Choroid plexus epithelial cell (primary cell): ENCODE results near the gene PPIL1.

Experiments used
- DNase-seq: peaks from one replicate; pipeline ENCODE4 v3.0.0-alpha.2; 2010; ENCODE audit warnings: low read depth
- H3K4me3 ChIP-seq: 2 replicates; pipeline ENCODE4 v1.5.1; 2011; ENCODE audit warnings: low read depth, mild to moderate bottlenecking, control low read depth, low read length, moderate library complexity
- TF ChIP-seq, protein P1 (sequence below): conservative IDR thresholded peaks from 2 replicates; pipeline ENCODE4 v1.5.1; 2011; ENCODE audit warnings: low read depth, mild to moderate bottlenecking, control low read depth, inconsistent platforms, low read length, moderate library complexity

The PPIL1 gene

DNA sequence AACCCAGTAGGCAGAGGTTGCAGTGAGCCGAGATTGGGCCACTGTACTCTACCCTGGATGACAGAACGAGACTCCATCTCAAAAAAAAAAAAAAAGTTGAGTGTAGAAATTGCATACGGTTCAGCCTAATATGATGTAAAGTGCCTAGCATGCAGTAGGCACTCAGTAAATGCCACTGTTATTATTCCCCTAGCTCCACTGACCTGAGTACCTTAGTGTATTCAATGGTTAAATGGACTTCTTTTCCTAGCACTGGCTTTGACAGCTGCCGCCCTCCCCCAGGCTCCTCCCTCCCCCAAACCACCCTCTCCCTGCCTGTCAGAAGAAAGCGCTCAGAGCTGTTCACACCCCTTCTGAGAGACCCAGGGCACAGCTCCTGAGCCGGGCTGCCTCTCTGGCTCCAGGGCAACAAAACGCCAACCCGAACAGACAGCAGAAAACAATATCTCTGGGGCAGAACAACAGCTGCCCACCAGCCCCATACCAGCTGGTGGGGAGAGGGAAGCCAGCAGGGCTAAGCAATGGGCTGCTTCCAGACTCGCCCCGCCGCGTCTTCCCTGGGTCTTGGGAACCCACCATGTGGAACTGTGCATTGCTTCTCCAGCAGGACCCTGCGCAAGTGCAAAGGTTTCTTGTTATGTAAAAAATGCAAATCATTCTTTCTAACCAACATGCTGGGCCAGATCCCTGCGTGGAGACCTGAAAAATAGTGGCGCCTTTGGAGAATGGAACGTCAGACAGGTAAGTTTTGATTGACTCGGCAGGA, 39.8 kb downstream of the PPIL1 start:
- TF ChIP-seq, protein P1, sequence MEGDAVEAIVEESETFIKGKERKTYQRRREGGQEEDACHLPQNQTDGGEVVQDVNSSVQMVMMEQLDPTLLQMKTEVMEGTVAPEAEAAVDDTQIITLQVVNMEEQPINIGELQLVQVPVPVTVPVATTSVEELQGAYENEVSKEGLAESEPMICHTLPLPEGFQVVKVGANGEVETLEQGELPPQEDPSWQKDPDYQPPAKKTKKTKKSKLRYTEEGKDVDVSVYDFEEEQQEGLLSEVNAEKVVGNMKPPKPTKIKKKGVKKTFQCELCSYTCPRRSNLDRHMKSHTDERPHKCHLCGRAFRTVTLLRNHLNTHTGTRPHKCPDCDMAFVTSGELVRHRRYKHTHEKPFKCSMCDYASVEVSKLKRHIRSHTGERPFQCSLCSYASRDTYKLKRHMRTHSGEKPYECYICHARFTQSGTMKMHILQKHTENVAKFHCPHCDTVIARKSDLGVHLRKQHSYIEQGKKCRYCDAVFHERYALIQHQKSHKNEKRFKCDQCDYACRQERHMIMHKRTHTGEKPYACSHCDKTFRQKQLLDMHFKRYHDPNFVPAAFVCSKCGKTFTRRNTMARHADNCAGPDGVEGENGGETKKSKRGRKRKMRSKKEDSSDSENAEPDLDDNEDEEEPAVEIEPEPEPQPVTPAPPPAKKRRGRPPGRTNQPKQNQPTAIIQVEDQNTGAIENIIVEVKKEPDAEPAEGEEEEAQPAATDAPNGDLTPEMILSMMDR: no peak
- no peak for DNase-seq
- H3K4me3 ChIP-seq: no peak overlapping the region

DNA sequence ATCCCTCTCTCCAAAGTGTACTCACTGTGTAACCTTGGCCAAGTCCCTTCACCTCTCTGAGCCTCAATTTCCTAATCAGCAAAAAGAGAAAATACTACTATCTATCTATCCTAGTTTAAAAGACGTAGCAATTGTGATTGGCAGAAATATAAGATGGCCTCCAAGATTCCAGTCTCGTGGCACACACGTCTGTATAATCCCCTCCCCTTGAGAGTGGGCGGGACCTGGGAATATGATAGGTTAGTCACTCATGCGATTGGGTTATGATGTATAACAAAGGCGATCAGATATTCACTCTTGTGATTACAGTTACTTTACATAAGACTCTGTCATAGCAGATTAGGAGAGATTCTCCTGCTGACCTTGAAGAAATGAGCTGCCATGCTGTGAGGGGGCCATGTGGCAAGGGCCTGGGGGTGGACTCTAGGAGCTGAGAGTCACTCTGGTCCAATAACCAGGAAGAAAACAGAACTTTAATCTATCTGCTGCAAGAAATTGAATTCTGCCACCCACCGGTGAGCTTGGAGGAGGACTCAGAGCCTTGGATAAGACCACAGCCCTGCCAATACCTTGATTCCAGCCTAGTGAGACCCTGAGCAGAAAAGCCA, 41.3 kb downstream of the PPIL1 start:
- DNase-seq: no peak
- TF ChIP-seq, protein P1: no peak
- no peak overlapping the region for H3K4me3 ChIP-seq

DNA sequence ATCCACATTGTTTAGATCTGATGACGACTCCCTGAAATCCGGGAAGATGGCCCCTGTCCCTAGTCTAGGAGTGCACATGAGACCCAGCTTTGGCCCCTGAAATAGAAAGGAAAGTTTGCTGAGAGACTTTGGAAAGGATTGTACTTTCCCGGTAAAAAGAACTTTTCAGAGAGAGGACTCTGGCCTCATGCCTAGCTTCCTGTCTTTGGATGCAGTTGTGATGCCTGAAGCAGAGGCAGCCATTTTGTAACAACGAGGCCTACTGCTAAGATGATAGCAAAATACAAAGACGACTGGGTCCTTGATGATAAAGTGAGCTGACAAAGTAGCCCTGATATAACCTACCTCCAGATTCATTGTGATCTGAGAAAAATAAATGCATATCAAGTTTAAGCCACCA, 42.3 kb downstream of the PPIL1 start:
- DNase-seq: no peak
- TF ChIP-seq, protein P1: no peak
- H3K4me3 ChIP-seq: no peak overlapping the region

DNA sequence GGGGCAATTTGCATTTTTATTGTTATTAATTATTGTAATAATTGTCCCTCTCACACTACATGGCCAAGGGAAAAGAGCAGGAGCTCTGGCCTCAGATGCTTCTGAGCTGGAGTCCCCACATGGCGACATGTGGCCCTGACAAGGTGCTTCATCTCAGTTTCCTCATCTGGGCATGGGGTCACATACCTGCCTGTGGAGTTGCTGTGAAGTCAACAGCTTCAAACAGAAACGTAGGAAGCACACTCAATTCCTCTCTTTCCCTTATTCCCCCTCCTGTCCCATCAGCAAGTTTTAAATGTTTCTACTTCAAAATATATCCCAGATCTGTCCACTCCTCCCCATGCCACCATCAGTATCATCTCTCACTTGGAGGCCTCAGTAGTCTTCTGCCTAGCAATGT, 44.0 kb downstream of the PPIL1 start:
- DNase-seq: no peak
- H3K4me3 ChIP-seq: no peak overlapping the region
- TF ChIP-seq, protein P1: no peak

DNA sequence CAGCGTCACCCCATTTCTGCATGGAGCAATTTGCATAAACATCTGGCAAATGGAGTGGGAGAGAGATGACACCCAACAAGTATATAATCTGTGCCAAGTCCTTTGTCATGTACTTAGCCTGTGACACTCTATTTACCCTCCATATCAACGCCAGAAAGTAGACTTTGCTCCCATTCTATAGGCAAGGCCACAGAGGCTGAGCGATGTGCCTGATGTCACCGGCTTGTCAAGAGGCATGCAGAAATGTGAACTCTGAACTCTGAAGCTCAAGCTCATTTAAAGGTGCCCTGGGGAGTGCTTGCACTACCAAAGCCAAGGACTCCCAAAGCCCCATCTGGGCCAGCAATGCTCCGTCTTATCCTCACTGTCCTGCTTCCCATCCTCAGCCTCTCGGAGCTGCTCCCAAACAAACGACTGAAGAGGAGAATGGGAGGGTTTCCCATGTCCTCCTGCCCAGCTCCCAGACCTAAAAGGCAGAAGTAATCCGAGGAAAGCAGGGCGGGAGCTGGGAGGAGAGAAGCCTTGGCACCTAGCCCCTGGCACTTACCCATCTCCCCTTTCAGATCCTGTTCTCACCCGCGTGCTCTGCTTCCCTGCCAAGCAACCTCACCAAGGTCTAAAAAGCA, 44.6 kb downstream of the PPIL1 start:
- TF ChIP-seq, protein P1: no peak
- H3K4me3 ChIP-seq: no peak overlapping the region
- DNase-seq: no peak

DNA sequence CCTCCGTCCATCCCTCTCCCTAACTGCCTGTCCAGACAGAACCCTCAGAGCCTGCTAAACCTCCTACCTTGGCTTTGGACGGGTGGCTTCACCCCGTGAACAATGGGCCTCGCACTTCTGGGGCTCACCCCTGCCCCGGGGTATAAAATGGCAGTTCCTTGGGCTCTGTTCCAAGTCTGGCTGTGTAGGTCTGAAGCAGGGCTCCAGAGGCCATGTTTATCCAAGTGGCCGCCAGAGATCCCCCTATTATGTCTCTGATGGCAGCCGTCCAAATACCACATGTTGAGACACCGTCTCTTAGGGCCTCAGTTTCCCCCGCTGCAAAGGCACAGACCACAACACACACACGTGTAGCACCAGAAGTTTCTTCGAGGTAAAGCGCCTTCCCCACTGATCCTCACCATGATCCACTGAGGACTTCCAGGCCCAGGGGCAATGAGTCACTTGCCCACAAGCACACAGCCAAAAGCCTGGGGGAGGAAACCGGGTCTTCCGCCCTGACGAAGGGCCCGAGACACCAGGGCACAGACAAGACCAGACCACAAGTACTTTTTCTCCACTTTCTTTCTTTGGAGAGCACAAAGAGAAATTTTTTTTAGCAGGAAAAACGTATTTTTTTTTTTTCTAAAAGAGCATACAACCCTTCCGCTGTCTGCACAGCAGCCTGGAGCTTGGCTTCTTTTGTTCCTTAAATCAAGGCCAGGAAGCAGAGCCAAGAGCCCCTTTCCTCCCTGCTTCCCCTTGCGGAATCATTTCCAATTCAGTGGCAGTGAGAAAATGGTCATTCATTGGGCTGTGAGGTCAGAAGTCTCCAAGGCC, 47.1 kb downstream of the PPIL1 start:
- peak; percentile 76 for DNase-seq
- TF ChIP-seq, protein P1: no peak
- no peak overlapping the region for H3K4me3 ChIP-seq
